Activated CD8-positive, alpha-beta memory T cell treated with anti-CD3 and anti-CD28 coated beads, Interleukin-2, amount 50 U/mL, for 4 hours (primary cell): ENCODE data around the gene KLK5.
A peak's percentile ranks its signal among the peaks of the same experiment; 100 is the strongest.

Experiments used
- DNase-seq: peaks from one replicate; pipeline ENCODE4 v3.0.0-alpha.2; 2020

The KLK5 gene

DNA sequence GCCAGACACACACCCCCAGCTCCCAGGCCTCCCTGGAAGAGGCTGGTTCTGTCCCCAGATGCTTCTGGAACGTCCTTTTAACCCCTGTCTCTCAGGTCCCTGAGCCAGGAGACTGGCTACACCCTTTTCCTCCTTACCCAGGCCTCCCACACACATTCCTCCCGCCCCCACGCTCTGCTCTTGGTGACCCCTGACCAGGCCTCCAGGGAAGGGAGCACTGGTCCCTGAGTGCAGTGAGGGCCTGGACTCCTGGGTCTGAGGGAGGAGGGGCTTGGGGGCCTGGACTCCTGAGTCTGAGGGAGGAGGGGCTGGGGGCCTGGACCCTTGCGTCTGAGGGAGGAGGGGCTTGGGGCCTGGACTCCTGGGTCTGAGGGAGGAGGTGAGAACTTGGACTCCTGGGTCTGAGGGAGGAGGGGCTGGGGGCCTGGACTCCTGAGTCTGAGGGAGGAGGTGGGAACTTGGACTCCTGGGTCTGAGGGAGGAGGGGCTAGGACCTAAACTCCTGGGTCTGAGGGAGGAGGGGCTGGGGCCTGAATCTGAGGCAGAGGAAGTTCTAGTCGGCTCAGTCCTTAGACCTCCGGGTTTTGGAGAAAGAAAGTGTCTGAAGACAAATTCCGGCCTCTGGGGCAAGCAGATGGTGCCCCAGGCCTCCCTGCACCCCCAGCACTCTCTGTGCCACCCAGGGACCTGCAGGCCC lies 16.0 kb upstream of the KLK5 start:
- no peak for DNase-seq

DNA sequence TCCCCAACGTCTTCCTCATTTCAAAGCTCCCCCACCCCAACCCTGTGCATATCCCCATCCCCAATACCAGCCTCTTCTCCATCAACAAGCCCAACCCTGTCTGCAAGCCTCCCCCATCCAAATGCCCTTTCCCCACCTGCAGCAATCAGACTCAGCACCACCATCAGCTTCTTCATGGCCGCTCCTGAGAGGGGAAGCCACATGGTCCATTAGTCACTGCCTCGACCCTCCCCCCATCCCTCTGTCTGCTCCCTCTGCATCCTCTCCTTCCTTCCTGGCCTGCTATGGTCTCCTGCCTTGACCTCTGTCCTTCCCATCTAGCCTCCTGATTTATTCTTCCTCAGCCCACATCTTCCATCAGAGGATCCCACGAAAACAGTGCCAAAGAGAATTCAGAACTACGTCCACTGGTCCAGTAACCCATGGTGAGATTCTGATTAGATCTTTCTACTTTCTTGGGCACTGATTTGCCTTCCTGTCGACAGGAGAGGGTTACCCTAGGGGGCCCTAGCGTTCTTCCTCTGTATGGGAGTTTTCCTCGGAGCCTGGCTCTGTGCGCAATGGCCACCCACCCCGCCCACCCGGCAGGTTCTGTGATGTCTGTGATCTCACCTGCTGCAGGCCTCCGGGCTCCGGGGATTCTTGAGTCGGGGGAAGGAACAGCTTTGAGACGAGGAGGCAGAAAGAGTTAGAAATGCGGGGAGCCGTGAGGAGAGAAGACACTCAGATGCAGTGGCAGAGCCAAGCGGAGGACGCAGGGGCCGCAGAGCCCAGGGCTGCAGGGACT lies 15.3 kb upstream of the KLK5 start:
- no peak for DNase-seq

DNA sequence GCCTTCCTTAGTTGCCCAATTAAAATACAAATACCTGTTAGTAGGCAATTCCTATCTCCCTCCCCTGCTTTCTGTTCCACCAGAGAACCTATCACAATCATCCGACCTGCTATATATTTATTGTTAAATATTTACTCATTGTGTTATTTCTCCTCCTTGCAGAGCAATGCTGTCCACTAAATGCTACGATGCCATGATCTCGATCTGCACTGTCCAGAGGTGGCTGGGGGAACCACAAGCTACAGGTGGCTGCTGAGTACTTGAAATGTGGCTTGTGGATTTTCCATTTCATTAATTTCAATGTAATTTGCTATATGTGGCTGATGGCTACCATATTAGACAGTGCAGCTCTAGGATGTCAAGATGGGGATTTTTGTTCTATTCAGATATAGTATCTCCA lies 11.4 kb upstream of the KLK5 start:
- no peak for DNase-seq

DNA sequence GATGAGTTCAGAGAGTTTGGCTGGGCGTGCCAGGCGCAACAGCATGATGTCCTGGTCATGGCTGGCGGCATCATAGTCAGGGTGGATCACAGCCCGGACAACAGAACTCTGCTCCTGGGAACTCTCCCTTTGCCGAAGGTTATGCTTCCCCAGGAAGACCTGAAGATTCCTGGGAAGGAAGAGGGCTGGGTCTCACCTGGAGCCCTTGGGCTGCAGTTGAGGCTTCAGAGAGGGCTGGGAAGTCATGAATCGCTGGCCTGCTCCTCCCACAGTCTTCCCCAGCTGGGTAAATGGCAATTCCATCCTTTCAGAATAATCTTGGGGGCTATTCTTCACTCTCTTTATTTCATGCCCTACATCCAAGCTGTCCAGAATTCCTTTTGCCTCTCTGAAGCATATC lies 10.5 kb upstream of the KLK5 start:
- no peak for DNase-seq

DNA sequence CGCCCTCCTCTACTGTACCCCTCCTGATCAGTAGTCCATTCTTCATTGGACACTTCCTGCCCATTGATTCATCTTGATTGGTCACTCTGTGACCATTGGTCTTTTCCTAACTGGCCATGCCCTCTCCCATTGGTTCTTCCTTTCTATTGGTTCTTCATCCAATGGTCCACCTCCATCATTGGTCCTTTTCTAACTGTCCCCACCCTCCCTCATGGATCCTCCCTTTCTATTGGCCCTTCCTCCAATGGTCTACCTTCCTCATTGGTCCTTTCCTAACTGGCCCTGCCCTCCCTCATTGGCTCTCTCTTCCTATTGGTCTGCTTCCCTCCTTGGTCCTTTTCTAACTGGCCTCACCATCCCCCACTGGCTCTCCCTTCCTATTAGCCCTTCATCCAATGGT lies 9.4 kb upstream of the KLK5 start:
- DNase-seq: no peak

DNA sequence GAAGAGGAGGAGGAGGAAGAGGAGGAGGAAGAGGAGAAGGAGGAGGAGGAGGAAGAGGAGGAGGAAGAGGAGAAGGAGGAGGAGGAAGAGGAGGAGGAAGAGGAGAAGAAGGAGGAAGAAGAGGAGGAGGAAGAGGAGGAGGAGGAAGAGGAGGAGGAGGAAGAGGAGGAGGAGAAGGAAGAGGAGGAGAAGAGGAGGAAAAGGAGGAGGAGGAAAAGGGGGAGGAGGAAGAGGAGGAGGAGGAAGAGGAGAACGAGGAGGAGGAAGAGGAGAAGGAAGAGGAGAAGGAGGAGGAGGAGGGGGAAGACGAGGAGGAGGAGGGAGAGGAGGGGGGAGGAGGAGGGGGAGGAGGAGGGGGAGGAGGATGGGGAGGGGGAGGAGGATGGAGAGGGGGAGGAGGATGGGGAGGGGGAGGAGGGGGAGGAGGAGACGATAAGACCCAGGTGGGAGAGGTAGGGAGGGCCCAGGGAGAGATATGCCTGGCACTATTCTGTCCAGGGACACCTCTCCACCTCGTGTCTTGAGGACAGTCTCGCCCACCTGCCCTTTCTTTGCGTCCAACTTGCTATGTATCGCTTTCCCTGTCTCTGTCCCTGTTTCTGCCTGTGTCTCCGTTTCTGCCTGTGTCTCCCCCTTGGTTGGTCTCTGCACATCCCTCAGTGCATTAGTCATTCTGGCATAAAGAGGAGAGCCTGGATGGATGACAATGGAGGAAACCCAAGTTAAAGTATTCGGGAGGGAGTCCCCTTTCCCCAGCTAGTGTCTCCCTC lies 7.1 kb upstream of the KLK5 start:
- no peak for DNase-seq

DNA sequence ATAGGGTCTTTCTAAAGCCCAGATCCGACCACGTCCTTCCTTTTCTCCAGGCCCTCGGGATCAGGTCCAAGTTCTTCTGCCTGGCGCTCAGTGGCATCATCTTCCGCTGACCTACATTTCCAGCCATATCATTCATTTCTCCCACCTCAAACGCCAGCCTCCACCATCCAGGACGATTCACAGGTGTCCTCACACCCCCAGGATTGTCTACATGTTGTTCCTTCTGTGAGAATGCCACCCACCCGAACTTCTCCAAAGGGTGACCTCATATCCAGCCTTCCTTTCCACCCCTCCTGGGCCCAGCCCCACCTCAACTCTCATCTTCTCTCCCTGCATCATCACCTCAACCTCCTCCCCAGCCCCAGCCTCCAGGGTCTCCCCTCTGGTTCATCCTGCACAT lies 4.7 kb upstream of the KLK5 start:
- no peak for DNase-seq

DNA sequence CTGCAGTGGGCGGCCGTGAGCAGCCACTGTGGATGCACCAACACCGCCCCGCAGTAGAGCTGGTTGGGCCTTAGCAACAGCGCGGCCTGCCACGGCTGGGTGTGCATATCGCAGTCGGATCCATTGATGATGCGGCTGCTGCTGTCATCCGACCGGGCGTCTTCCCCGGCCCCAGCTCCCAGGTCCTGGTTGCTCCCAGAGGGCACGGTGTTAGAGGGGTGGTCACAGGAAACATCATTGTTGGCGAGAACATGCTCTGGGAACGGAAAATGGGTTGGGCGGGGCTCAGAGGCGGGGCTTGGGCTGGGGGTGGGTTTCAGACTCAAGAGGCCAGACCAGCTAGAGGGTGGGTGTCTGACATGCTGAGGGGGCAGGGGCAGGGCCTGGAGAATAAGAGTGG lies 3.0 kb downstream of the KLK5 start:
- no peak for DNase-seq

DNA sequence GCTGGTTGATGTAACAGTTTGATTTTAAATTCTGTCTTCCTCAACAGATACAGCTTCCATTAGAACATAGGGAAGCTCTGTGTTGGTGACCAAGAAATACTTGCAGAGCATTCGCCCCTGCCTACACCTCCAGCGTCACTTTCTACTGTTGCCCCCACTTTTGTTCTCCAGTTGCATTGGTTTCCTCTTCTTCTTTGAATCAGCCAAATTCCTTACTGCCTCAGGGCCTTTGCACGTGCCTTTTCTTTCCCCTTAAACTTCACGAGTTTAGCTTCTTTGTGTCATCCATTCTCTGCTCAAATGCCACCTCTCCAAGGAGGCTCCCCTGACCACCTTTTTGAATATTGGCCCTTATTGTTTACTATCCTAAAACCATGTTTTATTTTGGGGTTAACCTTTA lies 5.7 kb downstream of the KLK5 start:
- no peak for DNase-seq

DNA sequence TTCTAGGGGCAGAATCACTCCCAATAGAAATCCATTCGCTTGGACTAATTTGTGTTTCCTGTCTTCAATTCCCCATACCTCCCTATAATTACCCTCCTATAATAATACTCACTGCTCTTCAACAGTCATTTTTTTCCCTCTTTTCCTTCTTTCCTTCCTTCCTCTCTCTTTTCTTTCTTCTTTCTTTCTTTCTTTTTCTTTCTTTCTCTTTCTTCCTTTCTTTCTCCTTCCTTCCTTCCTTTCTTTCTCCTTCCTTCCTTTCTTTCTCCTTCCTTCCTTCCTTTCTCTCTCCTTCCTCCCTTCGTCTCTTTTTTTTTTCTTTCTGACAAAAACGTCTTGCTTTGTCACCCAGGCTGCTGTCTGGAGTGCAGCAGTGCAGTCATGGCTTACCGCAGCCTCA lies 8.0 kb downstream of the KLK5 start:
- no peak for DNase-seq

DNA sequence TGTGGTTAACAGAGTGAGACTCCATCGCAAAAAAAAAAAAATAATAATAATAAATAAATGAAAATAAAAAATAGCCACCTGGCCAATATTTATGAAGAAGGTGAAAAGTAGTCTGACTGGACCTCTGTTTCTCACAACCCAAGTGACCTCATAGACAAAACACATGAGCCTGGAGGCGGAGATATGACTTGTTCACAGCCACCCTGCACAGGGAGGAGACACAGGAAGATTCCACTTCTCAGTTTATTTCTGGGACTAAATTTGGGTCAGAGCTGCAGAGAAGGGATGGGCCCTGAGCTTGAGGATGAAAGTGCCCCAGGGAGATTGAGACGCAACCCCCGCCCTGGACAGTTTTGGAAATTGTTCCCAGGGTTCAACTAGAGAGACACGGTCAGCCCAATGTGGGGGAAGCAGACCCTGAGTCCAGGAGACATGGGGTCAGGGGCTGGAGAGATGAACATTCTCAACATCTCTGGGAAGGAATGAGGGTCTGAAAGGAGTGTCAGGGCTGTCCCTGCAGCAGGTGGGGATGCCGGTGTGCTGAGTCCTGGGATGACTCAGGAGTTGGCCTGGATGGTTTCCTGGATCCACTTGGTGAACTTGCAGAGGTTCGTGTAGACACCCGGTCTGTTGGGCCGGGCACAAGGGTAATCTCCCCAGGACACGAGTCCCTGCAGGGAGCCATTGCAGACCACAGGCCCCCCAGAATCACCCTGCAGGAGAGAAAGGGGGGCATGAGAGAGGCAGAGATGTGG lies 9.6 kb downstream of the KLK5 start:
- DNase-seq: no peak

DNA sequence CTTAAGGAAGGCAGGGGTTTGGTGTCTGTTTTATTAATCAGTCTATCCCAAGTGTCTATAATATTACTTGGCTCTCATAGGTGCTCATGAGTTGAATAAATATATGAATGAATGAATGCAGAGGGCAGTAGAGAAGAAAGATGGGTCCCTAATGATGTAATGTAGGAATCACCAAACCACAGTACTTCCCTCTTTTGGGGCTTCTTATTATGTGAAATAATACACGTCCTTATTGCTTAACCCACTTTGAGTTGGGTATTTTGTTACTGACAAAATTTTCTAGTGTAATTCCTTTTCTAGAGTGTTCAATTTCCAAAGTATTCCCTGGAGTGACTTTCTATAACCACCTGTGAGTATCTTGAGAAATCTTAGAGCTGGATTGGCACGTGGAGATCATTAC lies 13.2 kb downstream of the KLK5 start:
- no peak for DNase-seq

DNA sequence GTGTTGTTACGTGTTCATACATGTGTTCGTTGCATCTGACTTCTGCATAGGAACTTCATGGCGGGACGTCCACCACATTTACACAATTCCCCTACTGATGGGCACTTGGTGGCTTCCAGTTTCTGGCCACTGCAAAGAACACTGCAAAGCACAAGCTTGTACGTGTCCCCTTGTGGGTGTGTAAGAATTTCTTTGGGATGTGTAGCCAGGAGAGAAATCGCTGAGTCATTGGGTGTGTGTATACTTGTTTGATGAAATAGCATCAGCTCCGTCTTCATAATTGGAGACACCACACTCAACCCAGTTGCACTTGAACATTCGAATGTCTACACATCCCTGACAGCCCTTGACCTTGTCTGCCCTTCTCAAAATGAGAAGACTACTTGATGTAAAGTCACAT lies 19.2 kb downstream of the KLK5 start:
- no peak for DNase-seq

DNA sequence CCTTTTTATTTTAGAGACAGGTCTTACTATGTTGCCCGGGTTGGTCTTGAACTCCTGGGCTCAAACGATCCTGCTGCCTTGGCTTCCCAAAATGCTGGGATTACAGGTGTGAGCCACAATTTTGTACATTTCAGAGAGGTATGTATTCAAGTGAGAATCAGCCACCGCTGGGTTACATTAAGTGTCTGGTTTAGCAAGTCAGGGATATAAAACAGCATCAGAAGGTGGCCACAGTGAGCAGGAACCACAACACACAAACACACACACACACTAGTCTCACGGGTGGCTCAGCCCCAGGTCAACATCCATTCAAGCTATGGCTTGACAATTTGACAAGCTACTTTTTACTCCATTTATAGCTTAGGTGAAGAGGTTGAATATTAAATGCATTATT lies 20.2 kb downstream of the KLK5 start:
- DNase-seq: no peak

DNA sequence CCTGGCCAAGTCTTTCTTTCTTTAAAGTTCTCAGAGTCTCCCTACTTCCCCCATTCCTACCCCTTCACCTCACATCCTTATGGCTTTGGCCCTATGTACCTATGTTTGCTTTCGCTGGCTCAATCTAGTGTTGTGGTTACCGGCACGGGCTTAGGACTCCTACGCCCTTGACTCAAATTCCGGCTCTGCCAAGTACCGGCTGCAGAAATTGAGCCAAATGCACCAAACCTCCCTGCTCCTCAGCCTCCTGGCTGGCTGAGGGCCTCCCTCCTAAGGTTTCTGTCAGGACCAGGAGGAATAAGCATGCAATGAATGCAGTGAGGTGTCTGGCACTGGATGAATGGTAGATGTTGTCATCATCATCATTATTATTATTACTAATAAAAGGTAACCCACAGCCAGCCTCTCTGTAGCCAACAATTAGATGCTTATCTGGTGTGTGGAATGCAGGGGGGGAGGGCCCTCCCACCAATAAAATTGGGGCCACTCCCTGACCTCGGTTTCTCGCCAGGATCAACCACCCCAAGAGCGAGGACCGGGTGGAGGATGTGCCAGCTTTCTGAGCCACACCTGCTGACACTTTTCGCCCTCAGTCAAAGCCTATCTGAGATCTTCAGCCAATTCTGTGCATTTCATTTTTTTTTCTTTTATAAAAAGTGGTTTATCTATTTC lies 20.7 kb downstream of the KLK5 start:
- no peak for DNase-seq

DNA sequence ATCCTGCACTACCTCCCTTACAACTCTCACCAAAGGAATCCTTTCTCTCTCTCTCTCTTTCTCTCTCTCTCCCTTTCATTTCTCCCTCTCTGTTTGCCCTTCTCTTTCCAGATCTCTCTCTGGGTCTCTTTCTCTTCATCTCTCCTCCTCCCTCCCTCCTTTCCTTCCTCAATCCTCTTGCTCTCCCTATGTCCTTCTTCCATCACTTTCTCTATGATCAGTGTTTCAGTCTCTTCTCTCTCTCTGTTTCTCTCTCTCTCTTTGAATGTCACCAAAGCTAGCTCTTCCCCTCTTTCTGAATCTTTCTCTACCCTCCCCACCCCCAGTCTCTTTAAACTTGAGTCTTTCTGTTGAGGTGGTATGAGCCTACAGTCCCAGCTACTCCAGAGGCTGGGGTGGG lies 21.8 kb downstream of the KLK5 start:
- no peak for DNase-seq

DNA sequence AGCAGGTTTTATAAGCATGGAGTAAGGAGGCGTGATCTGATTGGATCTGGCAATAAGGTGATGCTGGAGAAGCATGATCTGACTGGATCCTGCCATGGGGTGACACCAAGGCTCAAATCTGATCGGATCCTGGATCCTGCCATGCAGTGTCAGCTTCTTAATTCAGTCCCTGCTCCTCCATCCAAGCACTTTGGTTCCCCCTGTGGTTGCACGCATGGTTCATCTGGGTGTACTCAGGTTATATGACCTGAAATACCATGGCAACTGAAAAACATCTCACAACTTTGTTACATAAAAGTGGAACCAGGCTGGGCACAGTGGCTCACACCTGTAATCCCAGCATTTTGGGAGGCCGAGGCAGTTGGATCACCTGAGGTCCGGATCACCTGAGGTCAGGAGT lies 24.0 kb downstream of the KLK5 start:
- no peak for DNase-seq

DNA sequence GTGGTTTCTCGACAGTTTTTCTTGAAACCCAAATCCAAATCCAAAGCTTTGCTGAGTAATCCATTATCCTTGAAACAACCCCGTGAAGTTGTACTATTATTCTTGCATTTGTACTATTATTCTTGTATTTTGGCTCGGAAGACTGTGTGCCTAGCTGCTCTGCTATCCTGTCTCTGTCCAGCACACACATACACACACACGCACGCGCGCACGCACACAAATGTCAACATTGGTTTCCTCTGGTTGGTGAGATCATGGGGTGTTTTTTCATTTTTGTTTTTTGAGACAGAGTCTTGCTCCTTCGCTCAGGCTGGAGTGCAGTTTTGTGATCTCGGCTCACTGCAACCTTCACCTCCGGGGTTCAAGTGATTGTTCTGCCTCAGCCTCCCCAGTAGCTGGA lies 26.7 kb downstream of the KLK5 start:
- DNase-seq: no peak

DNA sequence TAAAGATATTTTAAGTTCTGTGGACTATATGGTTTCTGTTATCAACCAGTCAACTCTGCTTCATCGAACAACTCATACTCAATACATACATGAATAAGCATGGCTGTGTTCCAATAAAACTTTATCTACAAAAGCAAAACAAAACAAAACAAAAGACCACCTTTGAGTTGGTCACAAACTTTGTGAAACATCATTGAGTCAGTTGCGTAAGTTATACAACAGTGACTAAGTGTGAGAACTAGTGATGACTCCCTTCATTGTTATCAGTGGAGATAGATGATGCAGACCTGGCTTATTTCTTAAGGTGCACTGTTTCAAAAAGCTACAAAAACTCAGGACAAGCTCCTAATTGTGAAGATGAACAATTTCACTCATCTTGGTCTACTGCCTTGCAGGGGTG lies 27.1 kb downstream of the KLK5 start:
- no peak for DNase-seq

DNA sequence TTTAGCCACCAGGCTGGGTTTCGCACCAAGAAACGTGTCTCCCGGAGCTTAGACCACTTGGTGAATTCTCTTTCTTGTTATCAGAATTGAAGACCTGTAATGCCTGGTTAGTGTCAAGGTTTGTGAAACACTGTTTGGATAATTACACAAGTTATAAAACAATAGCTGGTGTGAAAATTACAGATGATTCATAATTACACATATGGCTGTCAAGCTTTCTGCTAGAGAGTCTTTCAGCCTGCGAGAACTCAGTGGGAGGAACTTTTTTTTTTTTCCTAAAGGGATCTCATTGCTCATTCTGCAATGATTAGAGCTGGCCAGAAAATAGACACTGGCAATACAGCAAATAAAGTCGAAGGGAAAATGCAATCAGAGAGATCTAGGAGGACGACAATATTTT lies 28.3 kb downstream of the KLK5 start:
- DNase-seq: no peak

DNA sequence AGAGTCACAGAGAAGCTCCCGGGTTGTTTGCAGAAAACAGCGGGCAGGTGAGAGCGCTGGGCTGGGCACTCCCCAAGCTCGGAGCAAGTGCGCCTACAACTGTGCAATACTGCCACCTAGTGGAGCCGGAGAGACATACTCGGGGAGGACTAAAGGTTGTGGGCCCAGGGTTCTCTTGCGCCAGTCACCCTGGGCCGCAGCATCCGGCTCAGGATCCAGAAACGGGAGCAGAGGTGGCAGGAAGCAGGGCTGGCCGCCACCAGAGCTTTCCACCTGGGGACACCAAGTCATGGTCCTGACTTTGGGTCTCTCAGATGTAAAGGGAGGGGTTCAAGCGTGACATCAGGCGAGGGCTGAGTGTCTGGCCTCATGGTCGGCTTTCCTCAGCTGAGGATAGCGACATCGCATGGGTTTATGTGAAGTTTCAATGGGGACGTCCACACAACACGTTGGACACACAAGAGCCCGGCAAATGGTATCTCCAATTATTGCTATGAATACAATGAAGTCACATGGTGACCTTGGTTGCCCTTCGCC lies 30.5 kb downstream of the KLK5 start:
- peak; percentile 68 for DNase-seq
